HG03460 (cell line): Measurements from ENCODE around the gene CLEC18C.
"Not testable (repeated sequence)": the region's sequence is repeated elsewhere in the genome, so short reads cannot be mapped to it uniquely, and the experiment has no call there.

ENCODE experiments used
- ATAC-seq: cut with Tn5 transposase; IDR thresholded peaks from one replicate; pipeline ENCODE4 v1.9.1; 2021; ENCODE audit not compliant: unreplicated experiment

CLEC18C gene

DNA sequence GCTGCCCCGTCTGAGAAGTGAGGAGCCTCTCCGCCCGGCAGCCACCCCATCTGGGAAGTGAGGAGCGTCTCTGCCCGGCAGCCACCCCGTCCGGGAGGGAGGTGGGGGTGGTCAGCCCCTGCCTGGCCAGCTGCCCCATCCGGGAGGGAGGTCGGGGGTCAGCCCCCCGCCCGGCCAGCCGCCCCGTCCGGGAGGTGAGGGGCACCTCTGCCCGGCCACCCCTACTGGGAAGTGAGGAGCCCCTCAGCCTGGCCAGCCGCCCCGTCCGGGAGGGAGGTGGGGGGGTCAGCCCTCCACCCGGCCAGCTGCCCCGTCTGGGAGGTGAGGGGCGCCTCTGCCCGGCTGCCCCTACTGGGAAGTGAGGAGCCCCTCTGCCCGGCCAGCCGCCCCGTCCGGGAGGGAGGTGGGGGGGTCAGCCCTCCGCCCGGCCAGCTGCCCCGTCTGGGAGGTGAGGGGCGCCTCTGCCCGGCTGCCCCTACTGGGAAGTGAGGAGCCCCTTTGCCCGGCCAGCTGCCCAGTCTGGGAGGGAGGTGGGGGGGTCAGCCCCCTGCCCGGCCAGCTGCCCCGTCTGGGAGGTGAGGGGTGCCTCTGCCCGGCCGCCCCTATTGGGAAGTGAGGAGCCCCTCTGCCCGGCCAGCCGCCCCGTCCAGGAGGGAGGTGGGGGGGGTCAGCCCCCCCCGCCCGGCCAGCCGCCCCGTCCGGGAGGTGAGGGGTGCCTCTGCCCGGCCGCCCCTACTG, 31.2 kb downstream of the CLEC18C start:
- not testable (repeated sequence) for ATAC-seq

GRCh38 chr16:70206382-70206781, 32.8 kb downstream of the CLEC18C start:
- ATAC-seq = not testable (repeated sequence)

DNA sequence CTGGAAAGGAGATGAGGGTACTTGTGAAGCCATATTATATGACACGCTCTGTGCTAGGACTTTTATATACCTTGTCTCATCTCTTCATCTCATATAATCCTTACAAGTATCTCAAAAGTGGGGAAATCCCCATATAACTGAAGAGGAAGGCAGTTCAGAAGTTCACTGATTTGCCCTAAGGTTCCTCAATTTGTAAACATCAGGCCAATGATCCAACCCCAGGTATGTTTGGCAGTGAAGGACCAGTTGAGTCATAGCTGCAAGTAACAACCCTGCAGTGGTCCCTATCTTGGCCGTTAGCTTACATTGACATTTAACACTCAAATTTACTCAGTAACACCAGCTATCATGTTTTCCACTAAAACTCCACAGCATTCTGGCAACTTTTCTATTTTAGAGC, 45.0 kb downstream of the CLEC18C start:
- not testable (repeated sequence) for ATAC-seq

- ATAC-seq = not testable (repeated sequence)
Observed at GRCh38 chr16:70222574-70222973, 49.0 kb downstream of the CLEC18C start.

- not testable (repeated sequence) for ATAC-seq
Observed at GRCh38 chr16:70223216-70223615, 49.6 kb downstream of the CLEC18C start.

- not testable (repeated sequence) for ATAC-seq
Observed at GRCh38 chr16:70223971-70224513, 50.5 kb downstream of the CLEC18C start.

DNA sequence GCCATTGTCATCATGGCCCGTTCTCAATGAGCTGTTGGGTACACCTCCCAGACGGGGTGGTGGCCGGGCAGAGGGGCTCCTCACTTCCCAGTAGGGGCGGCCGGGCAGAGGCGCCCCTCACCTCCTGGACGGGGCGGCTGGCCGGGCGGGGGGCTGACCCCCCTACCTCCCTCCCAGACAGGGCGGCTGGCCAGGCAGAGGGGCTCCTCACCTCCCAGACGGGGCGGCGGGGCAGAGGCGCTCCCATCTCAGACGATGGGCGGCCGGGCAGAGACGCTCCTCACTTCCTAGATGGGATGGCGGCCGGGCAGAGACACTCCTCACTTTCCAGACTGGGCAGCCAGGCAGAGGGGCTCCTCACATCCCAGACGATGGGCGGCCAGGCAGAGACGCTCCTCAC, 51.1 kb downstream of the CLEC18C start:
- not testable (repeated sequence) for ATAC-seq

DNA sequence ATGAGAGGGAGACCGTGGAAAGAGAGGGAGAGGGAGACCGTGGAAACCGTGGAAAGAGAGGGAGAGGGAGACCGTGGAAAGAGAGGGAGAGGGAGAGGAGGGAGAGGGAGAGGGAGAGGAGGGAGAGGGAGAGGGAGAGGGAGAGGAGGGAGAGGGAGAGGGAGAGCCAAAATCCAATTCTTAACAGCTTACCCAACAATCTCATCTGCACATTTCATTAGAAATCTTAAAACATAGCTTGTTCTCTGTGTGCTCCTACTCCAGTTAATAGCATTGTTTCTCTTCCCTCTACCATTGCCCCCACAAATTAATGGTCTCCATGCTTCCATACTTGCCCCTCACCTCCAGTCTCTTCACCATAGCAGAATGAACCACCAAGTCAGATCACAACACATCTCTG, 51.8 kb downstream of the CLEC18C start:
- ATAC-seq = not testable (repeated sequence)

DNA sequence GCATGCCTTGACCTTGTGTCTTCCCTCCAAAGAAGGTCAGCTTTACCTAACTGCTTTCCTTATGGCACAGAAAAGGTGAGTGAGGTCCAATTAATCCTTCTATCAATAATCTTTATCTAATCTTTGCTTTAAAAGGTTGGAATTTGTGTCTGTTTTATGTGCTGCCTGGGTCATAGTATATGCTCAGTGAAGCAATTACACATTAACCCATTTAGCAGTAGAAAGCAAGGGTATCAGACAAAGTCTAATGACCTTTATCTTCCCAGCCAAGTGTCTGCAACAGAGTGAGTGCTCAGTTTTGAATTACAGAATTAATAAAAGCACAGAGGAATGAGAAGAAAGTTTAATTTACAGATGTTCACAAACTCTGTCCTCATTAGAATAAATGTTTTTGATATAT, 52.4 kb downstream of the CLEC18C start:
- not testable (repeated sequence) for ATAC-seq

GRCh38 chr16:70231831-70232230, 58.2 kb downstream of the CLEC18C start:
- ATAC-seq = not testable (repeated sequence)
